K562 (cell line): ENCODE data around the gene RCE1. TPM values are rescaled to one million over a fixed set of nuclear protein-coding genes. Genes with fewer than 3 reads are reported as not detected.

Experiments used
- BHLHE40 ChIP-seq: IDR thresholded peaks from 2 replicates; pipeline ENCODE4 v1.6.1; 2011; ENCODE audit warnings: low read length, improper control_type of control experiment
- CBFA2T3 ChIP-seq: fragments of 450-650 bp; IDR thresholded peaks from 2 replicates; pipeline ENCODE4 v1.6.1; 2017
- EHMT2 ChIP-seq: fragments of 450-650 bp; IDR thresholded peaks from 2 replicates; pipeline ENCODE4 v1.6.1; 2018; ENCODE audit warnings: antibody characterized with exemption
- FOXM1 ChIP-seq, 2 experiments: fragments of 450-650 bp in 1 of 2; sonication (generic) in 1 of 2; formaldehyde crosslinking in 1 of 2; IDR thresholded peaks; 2 replicates each; pipeline versions ENCODE4 v1.6.1 to v1.9.0; 2017 to 2022; ENCODE audit warnings: low read depth in 2 of 2, mild to moderate bottlenecking in 2 of 2, missing genetic modification reagents in 1 of 2, moderate library complexity in 1 of 2
- GTF2E2 ChIP-seq: fragments of 200-800 bp; sonication (Bioruptor generic); IDR thresholded peaks from 2 replicates; pipeline ENCODE4 v1.6.1; 2016; ENCODE audit warnings: missing genetic modification characterization, missing compliant biosample characterization
- HDAC1 ChIP-seq, 2 experiments: fragments of 450-650 bp; IDR thresholded peaks; 2 replicates each; pipeline ENCODE4 v1.6.1; 2016 to 2017; ENCODE audit warnings: inconsistent platforms in 1 of 2, mild to moderate bottlenecking in 1 of 2, moderate library complexity in 1 of 2
- MAFF ChIP-seq: IDR thresholded peaks from 2 replicates; pipeline ENCODE4 v1.6.1; 2012; ENCODE audit warnings: low read length, improper control_type of control experiment
- MAZ ChIP-seq, 2 experiments: fragments of 450-650 bp in 1 of 2; sonication (generic) in 1 of 2; formaldehyde crosslinking; IDR thresholded peaks in 1 of 2; conservative IDR thresholded peaks in 1 of 2; 2 replicates each; pipeline versions ENCODE4 v1.4.0 to v1.5.0; 2020; ENCODE audit warnings: mild to moderate bottlenecking in 1 of 2, missing genetic modification reagents in 1 of 2
- NBN ChIP-seq: fragments of 450-650 bp; IDR thresholded peaks from 2 replicates; pipeline ENCODE4 v1.6.1; 2016; ENCODE audit warnings: low read depth, mild to moderate bottlenecking
- NRF1 ChIP-seq, 2 experiments: fragments of 450-650 bp; IDR thresholded peaks in 1 of 2; conservative IDR thresholded peaks in 1 of 2; 2 replicates each; pipeline ENCODE4 v1.6.1; 2014; ENCODE audit warnings: mild to moderate bottlenecking in 2 of 2
- PML ChIP-seq: IDR thresholded peaks from 2 replicates; pipeline ENCODE4 v1.6.1; 2012; ENCODE audit warnings: low read length, inconsistent platforms
- SMARCC2 ChIP-seq: fragments of 450-650 bp; IDR thresholded peaks from 2 replicates; pipeline ENCODE4 v1.6.1; 2017; ENCODE audit warnings: antibody characterized with exemption, moderate library complexity, mild to moderate bottlenecking, low read depth
- ZFP36 ChIP-seq: fragments of 150-350 bp; IDR thresholded peaks from 2 replicates; pipeline ENCODE4 v1.6.1; 2018; ENCODE audit warnings: low read length, low read depth; ENCODE audit not compliant: partially characterized antibody
- ZNF318 ChIP-seq, 2 experiments: fragments of 450-650 bp; IDR thresholded peaks; 2 replicates each; pipeline ENCODE4 v1.6.1; 2016; ENCODE audit warnings: mild to moderate bottlenecking in 2 of 2, borderline replicate concordance in 1 of 2, low read depth in 1 of 2, moderate library complexity in 1 of 2
- ZNF445 ChIP-seq: fragments of 250-450 bp; sonication (Bioruptor Pico); IDR thresholded peaks from 2 replicates; pipeline ENCODE4 v1.4.0; 2020; ENCODE audit warnings: low read depth, mild to moderate bottlenecking, moderate library complexity
- polyA plus RNA-seq, 8 experiments: library from polyadenylated mRNA; depleted of rRNA in 4 of 8; stranded (reverse) in 5 of 8; unstranded in 3 of 8; fragments of >200 nt; fragmentation: Nextera tagmentation in 2 of 8; fragmentation: Illumina TruSeq in 1 of 8; extraction: Ambion mirVana in 2 of 8; extraction: Trizol in 1 of 8; gene quantifications; 2 replicates each; pipeline versions ENCODE4 v1.2.1 to v1.2.3, GENCODE V29; 2011 to 2014; ENCODE audit warnings: inconsistent platforms in 1 of 8, missing spikeins in 1 of 8
- total RNA-seq, 7 experiments: library from RNA; depleted of rRNA in 6 of 7; stranded (reverse); fragments of >200 nt in 6 of 7; fragmentation: Illumina TruSeq in 2 of 7; extraction: Trizol in 2 of 7; gene quantifications; 2 replicates each; pipeline versions ENCODE4 v1.2.1 to v1.2.3, GENCODE V29; 2011 to 2021; ENCODE audit warnings: low replicate concordance in 1 of 7

Gene RCE1
- total and polyA plus RNA-seq, 9 of the 15 experiments (the other 6 are each of a cell fraction or from before 2014, with no cell fraction given) = 0.75 to 41.5 (median 15.1) TPM

GRCh38 chr11:66891851-66892660, 48.8 kb downstream of the RCE1 start (continued):
- peak; percentile 96 for TF ChIP-seq MAFF
- peak in 1 of 2 experiments; percentile 78; a peak in 1 of 4 replicates for TF ChIP-seq HDAC1 (IDR thresholded peaks at IDR 0.05)
- peak; percentile 90 for TF ChIP-seq EHMT2
- TF ChIP-seq SMARCC2 = peak; percentile 91
- peak; percentile 29 to 43; a peak in 2 of 4 replicates for TF ChIP-seq NRF1 (conservative IDR thresholded peaks at IDR 0.05 in 1 of 2, IDR thresholded peaks at IDR 0.05 in 1 of 2)
- TF ChIP-seq CBFA2T3 = peak; percentile 77
- peak; percentile 98 for TF ChIP-seq BHLHE40
- no peak for TF ChIP-seq ZNF445 (CRISPR knock-in tag)
- peak in 1 of 2 experiments; percentile 39; a peak in 1 of 4 replicates for TF ChIP-seq MAZ (CRISPR knock-in tag; conservative IDR thresholded peaks at IDR 0.05 in 1 of 2, IDR thresholded peaks at IDR 0.05 in 1 of 2)
- peak; percentile 92 for TF ChIP-seq NBN
- TF ChIP-seq FOXM1 (IDR thresholded peaks at IDR 0.05; ENCODE audit: low read depth) = peak; percentile 56
- TF ChIP-seq FOXM1 (CRISPR knock-in tag; IDR thresholded peaks at IDR 0.05; ENCODE audit: low read depth) = no peak
- TF ChIP-seq GTF2E2 = no peak
- no peak for TF ChIP-seq PML
- peak in 1 of 2 experiments; percentile 97; a peak in 2 of 4 replicates for TF ChIP-seq ZNF318 (IDR thresholded peaks at IDR 0.05; ENCODE audit: borderline replicate concordance in 1 of 2, low read depth in 1 of 2)
- TF ChIP-seq ZFP36 = peak; percentile 58
